Measurements from ENCODE around the gene ESRRB. TPM values are rescaled to one million over a fixed set of nuclear protein-coding genes. Genes with fewer than 3 reads are reported as not detected.

The ESRRB gene
- total and polyA plus RNA-seq, 5 experiments from 2014 or later, result 0.23 TPM; not detected in 4

DNA sequence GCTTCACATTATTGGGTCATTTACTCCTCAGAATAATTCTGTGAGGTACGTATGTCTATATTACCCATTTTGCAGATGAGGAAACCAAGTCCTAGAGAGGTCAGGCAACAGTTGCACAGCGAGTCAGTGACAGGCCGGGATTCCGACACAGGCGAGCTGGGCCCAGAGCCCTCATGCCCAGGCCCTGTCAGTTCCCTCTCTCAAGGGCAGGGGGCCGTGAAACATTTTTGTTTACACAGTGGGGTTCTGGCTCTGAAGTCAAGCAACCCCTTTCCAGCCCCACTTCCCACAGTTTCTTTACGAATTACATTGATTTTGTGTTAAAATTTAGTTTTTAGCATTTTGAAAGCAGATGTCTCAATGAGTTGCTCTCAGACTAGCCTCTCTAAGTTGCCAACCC lies 46.7 kb downstream of the ESRRB start:
- POLR2A ChIA-PET, result no interaction called here
- DNase-seq (no peak), ATAC-seq (no peak)
- Mint-ChIP-seq H3K27ac (no peak overlapping the region), H3K27me3 (peaks cover 4 to 22% (median 17%) of the 10 kb centered on the region in 5 donors), H3K9me3 (peaks cover 0 to under 1% (median 0%) of the 10 kb centered on the region in 9 donors), H3K4me3 (no peak overlapping the region), H3K4me1 (no peaks in the 10 kb centered on the region), H3K36me3 (no peaks in the 10 kb centered on the region)

DNA sequence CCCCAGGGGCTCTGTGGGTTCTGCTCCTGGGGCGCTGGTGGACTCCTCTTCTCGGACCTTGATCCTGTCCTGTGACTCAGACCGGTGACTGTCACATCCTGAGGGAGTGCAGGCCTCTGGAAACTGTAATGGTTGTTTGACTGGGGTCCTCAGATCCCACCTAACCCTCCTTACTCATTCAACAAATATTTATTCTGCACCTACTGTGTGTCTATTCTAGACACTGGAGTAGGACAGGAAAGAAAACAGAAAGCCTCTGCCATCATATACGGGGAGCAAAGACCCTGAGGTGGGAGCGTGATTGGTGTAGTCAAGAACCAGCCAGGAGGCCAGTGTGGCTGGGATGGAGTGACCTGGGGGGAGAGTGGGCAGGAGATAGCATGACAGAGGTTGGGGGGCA lies 47.6 kb downstream of the ESRRB start:
- peaks cover 1 to 22% (median 14%) of the 10 kb centered on the region in 5 donors for H3K27me3 Mint-ChIP-seq
- H3K4me3 Mint-ChIP-seq, result no peak overlapping the region
- no peaks in the 10 kb centered on the region for H3K36me3 Mint-ChIP-seq
- no peak for DNase-seq
- H3K4me1 Mint-ChIP-seq, result no peaks in the 10 kb centered on the region
- H3K9me3 Mint-ChIP-seq, result no peaks in the 10 kb centered on the region
- no peak for ATAC-seq
- POLR2A ChIA-PET, result no interaction called here
- no peak overlapping the region for H3K27ac Mint-ChIP-seq

DNA sequence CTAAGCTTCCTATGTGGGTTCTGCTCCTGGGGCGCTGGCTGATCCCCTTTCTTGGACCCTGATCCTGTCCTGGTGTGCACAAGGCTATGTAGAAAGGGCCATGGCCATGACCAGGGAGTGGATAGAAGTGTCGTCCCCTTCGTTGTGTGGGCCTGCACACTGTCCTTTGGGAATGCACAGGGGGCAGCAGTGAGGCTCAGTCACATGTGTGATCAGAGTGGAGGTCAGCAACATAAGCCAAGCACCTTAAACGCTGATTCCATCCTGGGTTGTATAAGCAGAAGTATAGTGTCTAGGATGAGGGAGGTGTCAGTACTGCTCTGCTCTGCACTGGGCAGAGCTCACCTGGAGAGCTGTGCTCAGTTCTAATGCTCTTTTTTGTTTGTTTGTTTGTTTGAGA lies 48.4 kb downstream of the ESRRB start:
- Mint-ChIP-seq H3K27ac (no peak overlapping the region), H3K9me3 (no peaks in the 10 kb centered on the region), H3K27me3 (peaks cover 1 to 22% (median 14%) of the 10 kb centered on the region in 5 donors), H3K36me3 (no peaks in the 10 kb centered on the region), H3K4me1 (no peaks in the 10 kb centered on the region), H3K4me3 (no peak overlapping the region)
- DNase-seq, result no peak
- POLR2A ChIA-PET, result no interaction called here
- ATAC-seq, result no peak

DNA sequence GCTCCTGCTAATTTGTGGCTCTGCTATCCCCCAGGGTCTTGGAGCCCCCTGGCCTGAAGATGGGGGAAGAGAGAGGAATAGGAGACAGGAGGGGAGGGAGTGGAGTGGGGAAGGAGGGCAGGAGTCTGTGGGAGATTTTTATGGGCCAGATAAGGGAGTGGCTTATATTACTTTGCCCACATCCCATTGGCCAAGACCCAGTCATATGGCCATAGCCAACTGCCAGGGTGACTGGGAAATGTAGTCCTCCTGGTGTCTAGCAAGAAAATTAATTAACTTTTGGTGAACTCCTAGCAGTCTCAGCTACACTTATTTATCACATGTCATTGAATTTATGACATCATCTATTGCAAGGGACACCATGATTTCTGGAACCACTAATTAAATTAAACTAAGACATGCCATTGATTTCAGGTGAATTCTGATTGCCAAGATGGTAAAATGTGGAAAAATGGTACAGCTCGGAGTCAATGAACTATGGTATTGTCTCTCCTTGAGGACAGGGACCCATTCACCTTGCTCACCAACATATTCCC lies 50.3 kb downstream of the ESRRB start:
- Mint-ChIP-seq H3K4me3 (no peak overlapping the region), H3K36me3 (no peaks in the 10 kb centered on the region), H3K9me3 (no peaks in the 10 kb centered on the region), H3K4me1 (no peaks in the 10 kb centered on the region), H3K27ac (no peak overlapping the region), H3K27me3 (peaks cover 1 to 19% (median 14%) of the 10 kb centered on the region in 5 donors)
- POLR2A ChIA-PET, result no interaction called here
- DNase-seq (no peak), ATAC-seq (no peak)

DNA sequence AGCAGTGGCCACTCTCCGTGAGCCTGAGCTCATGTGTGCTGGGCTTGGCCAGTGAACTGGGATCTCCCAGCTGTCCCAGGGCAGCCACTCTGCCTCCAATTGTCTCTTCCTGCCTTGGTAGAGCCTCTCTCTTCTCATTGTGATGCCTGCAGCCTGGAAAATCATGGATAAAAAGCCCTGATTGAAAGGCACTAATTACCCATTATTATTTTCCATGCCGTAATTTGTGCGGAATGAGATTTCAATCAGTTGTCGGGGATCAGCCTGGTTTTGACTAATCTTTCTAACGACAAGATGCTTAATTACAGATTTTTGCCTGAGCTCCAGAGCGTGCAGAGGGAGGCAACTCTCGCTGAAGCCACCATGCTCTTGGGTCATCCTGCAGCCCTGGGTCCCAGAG lies 52.7 kb downstream of the ESRRB start:
- H3K4me3 Mint-ChIP-seq, result no peak overlapping the region
- POLR2A ChIA-PET, result no interaction called here
- no peaks in the 10 kb centered on the region for H3K9me3 Mint-ChIP-seq
- no peaks in the 10 kb centered on the region for H3K36me3 Mint-ChIP-seq
- DNase-seq (no peak), ATAC-seq (no peak)
- peaks cover 4 to 26% (median 17%) of the 10 kb centered on the region in 5 donors for H3K27me3 Mint-ChIP-seq
- H3K27ac Mint-ChIP-seq, result no peak overlapping the region
- no peaks in the 10 kb centered on the region for H3K4me1 Mint-ChIP-seq

DNA sequence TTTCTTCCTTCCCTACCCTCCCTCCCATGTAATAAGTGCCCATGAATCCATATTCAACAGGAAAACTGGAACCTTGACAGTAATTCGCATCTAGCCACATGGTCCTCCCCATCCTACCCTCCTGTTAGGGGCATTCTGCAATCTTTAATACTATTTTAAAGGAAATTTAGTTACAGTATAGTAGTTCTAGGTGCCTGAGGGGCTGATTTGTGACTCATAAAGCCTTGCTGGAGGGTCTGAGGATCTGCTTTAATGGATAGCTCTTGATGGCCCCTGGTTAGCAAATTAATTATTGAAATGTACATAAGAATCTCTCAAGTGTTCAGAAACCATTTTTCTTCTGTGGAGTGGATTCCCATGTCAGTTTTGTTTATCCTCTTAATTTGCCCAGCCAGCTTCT lies 54.1 kb downstream of the ESRRB start:
- POLR2A ChIA-PET, result no interaction called here
- Mint-ChIP-seq H3K36me3 (no peaks in the 10 kb centered on the region), H3K4me3 (no peak overlapping the region), H3K27me3 (peaks cover 4 to 31% (median 17%) of the 10 kb centered on the region in 5 donors), H3K27ac (no peak overlapping the region), H3K9me3 (no peaks in the 10 kb centered on the region), H3K4me1 (no peaks in the 10 kb centered on the region)
- DNase-seq, result no peak
- ATAC-seq, result no peak

DNA sequence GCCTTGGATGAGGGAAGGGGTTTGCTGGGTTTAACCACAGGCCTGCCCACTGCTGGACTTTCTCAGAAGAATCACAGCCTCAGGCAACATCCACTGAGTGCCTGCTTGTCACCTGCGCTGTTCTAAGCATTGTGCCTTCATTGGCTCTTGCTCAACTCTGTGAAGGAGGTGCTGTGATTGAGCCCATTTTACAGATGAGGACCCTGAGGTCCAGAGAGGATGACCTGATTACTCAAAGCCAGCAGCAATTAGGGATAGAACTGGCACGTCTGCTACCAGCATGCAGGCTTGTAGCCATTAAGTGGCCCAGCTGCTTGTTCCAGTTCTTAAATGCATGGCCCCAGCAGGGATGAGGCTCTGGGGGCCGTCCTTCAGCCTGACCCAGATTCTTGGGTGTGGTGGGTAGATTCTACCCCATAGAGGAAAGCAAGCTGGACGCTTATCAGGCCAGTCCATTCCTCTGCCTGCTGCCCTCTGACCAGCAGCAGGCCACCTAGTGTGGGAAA lies 54.6 kb downstream of the ESRRB start:
- no peak for DNase-seq
- Mint-ChIP-seq H3K36me3 (no peaks in the 10 kb centered on the region), H3K27ac (no peak overlapping the region), H3K4me3 (no peak overlapping the region), H3K9me3 (no peaks in the 10 kb centered on the region), H3K4me1 (no peaks in the 10 kb centered on the region), H3K27me3 (peaks cover 4 to 28% (median 15%) of the 10 kb centered on the region in 5 donors)
- ATAC-seq, result no peak
- POLR2A ChIA-PET, result no interaction called here

DNA sequence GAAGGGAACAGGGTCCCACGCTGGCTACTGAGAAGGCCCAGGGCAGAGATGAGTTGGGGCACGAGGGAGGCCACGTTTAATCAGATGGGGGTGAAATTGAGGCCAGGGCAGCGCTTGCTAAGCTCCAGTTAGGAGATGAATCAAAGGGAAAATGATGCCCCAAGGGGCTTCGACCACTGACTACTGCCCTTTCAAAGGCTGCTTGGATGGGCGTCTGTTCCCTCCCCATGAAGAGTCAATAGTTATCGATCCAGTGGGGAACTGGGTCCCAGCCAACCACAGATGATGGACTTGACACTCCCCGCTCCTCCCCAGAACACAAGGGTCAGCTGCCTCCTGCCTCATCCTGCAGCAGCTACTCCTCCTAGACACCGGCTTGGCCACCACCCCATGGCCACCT lies 55.6 kb downstream of the ESRRB start:
- H3K4me3 Mint-ChIP-seq, result no peak overlapping the region
- H3K9me3 Mint-ChIP-seq, result no peaks in the 10 kb centered on the region
- no peak for ATAC-seq
- H3K36me3 Mint-ChIP-seq, result no peaks in the 10 kb centered on the region
- no peak for DNase-seq
- peaks cover 4 to 29% (median 12%) of the 10 kb centered on the region in 5 donors for H3K27me3 Mint-ChIP-seq
- no peak overlapping the region for H3K27ac Mint-ChIP-seq
- POLR2A ChIA-PET, result no interaction called here
- no peaks in the 10 kb centered on the region for H3K4me1 Mint-ChIP-seq

DNA sequence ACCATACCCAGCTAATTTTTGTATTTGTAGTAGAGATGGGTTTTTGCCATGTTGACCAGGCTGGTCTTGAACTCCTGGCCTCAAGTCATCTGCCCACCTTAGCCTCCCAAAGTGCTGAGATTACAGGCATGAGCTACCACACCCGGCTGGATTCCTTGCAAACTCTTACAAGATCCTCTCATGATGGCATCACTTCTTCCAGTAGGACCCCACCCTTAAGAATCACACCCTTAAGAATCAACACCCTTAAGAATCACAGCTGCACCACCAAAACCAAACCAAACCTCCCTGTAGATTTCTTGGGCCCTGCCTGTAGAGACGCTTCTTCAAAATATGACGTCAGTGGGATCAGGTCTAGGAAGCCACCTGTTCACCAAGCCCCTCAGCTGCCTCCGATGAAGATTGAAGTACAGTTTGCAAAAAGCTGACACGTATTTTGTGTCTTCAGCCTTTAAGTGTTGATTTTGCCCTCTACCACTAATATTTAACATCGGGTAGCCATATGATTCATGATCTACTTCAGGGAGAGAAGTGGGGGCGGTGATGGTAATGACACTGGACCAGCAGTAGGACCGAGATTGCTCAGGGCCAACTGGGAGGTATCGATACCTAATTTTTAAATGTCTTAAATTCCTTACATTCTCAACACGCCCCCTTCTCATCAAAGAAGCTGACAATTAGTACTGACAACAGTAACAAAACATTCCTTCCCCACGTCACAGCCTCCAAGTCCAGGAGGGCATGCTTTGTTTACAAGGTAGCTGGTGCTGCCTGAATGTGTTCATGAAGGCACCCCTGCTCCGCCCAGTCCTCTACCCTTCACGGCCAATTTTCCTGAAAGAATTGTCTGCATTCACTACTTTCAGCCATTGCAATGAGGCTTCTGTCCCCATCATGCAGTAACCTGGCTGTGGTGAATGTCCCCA lies 57.2 kb downstream of the ESRRB start:
- POLR2A ChIA-PET, result no interaction called here
- peaks cover 4 to 32% (median 9%) of the 10 kb centered on the region in 5 donors for H3K27me3 Mint-ChIP-seq
- no peaks in the 10 kb centered on the region for H3K36me3 Mint-ChIP-seq
- H3K4me3 Mint-ChIP-seq, result no peak overlapping the region
- no peaks in the 10 kb centered on the region for H3K9me3 Mint-ChIP-seq
- H3K27ac Mint-ChIP-seq, result no peak overlapping the region
- DNase-seq, result no peak
- H3K4me1 Mint-ChIP-seq, result no peaks in the 10 kb centered on the region
- ATAC-seq, result no peak

DNA sequence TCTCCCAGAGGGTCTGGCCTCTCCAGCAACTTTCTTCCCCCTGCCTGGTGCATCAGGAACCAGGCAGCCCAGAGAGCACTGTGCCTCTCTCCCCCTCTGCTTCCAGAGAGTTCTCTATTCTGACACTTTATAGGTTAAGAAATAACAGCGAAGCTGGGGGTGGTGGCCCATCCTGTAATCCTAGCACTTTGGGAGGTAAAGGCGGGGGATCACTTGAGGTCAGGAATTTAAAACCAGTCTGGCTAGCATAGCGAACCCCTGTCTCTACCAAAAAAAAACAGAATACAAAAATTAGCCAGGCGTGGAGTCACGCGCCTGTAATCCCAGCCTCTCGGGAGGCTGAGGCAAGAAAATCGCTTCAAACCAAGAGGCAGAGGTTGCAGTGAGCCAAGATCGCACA lies 58.3 kb downstream of the ESRRB start:
- H3K36me3 Mint-ChIP-seq, result no peaks in the 10 kb centered on the region
- POLR2A ChIA-PET, result no interaction called here
- H3K4me3 Mint-ChIP-seq, result no peak overlapping the region
- ATAC-seq (no peak), DNase-seq (no peak)
- H3K27me3 Mint-ChIP-seq, result peaks cover 4 to 32% (median 9%) of the 10 kb centered on the region in 5 donors
- no peak overlapping the region for H3K27ac Mint-ChIP-seq
- H3K9me3 Mint-ChIP-seq, result no peaks in the 10 kb centered on the region
- H3K4me1 Mint-ChIP-seq, result no peaks in the 10 kb centered on the region

DNA sequence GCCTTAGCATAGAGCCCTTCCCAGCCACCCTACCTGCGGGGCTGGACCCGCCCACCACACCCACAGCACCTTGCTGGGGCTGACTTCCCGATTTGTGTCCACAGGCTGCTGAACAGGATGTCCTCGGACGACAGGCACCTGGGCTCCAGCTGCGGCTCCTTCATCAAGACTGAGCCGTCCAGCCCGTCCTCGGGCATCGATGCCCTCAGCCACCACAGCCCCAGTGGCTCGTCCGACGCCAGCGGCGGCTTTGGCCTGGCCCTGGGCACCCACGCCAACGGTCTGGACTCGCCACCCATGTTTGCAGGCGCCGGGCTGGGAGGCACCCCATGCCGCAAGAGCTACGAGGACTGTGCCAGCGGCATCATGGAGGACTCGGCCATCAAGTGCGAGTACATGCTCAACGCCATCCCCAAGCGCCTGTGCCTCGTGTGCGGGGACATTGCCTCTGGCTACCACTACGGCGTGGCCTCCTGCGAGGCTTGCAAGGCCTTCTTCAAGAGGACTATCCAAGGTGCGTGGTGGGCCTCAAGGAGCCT lies 63.4 kb downstream of the ESRRB start:
- peaks cover 0 to 19% (median 6%) of the 10 kb centered on the region in 5 donors for H3K27me3 Mint-ChIP-seq
- no peaks in the 10 kb centered on the region for H3K9me3 Mint-ChIP-seq
- H3K4me3 Mint-ChIP-seq, result no peak overlapping the region
- ATAC-seq (no peak), DNase-seq (no peak)
- H3K27ac Mint-ChIP-seq, result no peak overlapping the region
- POLR2A ChIA-PET, result no interaction called here
- H3K36me3 Mint-ChIP-seq, result no peaks in the 10 kb centered on the region
- no peaks in the 10 kb centered on the region for H3K4me1 Mint-ChIP-seq

DNA sequence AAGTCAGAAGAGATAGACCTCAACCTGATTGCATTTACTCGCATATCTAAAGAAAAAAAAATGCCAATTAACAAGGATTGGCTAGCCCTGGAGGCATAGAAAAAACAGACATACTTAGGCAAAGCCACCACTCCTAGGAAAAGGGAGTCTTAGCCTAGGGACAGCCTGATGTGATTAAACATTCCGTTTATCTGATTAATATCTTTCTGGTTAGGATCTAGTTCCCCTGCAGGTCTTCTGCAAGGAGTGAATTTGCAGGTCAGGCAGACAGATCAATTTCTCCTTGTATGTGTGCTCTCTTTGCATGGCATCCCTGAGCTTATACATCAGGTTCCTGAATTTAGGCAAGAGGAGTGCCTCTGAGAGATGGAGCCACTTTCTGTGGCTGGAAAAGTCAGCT lies 70.5 kb downstream of the ESRRB start:
- no peaks in the 10 kb centered on the region for H3K36me3 Mint-ChIP-seq
- H3K4me1 Mint-ChIP-seq, result no peaks in the 10 kb centered on the region
- H3K4me3 Mint-ChIP-seq, result no peak overlapping the region
- POLR2A ChIA-PET, result no interaction called here
- ATAC-seq (no peak), DNase-seq (no peak)
- no peak overlapping the region for H3K27ac Mint-ChIP-seq
- H3K9me3 Mint-ChIP-seq, result peaks cover 0 to 2% (median 0%) of the 10 kb centered on the region in 9 donors
- peaks cover 2 to 33% (median 14%) of the 10 kb centered on the region in 5 donors for H3K27me3 Mint-ChIP-seq

DNA sequence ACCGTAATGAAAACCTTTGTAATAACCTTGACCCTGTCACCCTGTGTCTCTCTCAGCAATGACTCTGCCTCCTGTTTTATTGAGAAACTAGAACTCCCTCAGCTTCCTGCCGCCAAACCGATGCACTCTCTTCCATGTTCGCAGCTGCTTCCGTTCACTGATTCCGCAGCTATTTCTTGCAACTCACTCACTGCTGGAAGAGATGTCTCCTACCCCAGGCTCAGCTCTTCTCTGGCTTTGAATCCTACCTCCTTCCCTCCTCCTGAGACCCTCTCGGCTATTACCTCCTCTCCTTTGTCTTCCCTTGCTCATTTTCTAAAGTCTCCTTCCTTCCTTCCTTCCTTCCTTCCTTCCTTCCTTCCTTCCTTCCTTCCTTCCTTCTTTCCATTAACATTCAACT lies 71.0 kb downstream of the ESRRB start:
- H3K27me3 Mint-ChIP-seq, result peaks cover 2 to 33% (median 14%) of the 10 kb centered on the region in 5 donors
- no peak overlapping the region for H3K4me3 Mint-ChIP-seq
- H3K36me3 Mint-ChIP-seq, result no peaks in the 10 kb centered on the region
- no peak for ATAC-seq
- no peak for DNase-seq
- H3K4me1 Mint-ChIP-seq, result no peaks in the 10 kb centered on the region
- H3K27ac Mint-ChIP-seq, result no peak overlapping the region
- POLR2A ChIA-PET, result no interaction called here
- H3K9me3 Mint-ChIP-seq, result peaks cover 0 to 2% (median 0%) of the 10 kb centered on the region in 9 donors
